HG02870 (cell line): Measurements from ENCODE around the gene PKD2L2.
"Not testable (repeated sequence)": the region's sequence is repeated elsewhere in the genome, so short reads cannot be mapped to it uniquely, and the experiment has no call there.

Source experiments
- ATAC-seq: cut with Tn5 transposase; IDR thresholded peaks from one replicate; pipeline ENCODE4 v1.9.1; 2021; ENCODE audit warnings: mild to moderate bottlenecking, moderate library complexity; ENCODE audit not compliant: unreplicated experiment

Gene PKD2L2

DNA sequence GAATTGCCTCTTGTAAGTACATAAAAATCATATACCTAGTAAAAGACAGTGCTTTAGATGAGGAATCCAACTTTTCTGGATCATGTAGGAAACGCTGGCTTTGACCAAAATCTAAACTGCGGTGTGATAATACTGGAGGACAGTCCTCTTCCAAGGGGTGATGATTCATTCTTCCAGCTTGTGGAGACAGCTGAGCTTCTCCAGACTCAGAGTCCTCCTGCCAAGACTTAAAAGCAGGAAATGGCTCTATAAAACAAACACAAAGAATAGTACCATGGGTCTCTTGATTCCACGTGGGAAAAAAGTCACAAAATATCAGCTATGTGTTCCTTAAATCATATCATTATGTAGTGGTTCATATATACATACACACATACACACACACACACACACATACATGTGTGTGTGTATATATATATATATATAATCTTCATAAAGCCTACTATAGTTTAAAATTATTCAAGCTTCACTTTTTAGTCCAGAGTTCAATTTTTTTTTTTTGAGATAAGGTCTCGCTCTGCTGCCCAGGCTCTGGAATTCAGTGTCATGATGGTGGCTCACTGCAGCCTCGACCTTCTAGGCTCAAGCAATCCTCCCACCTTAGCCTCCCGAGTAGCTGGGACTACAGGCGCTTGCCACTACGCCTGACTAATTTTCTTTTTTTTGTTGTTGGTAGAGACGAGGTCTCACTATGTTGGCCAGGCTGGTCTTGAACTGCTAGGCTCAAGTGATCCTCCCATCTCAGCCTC lies 65.0 kb downstream of the PKD2L2 start:
- no peak for ATAC-seq

DNA sequence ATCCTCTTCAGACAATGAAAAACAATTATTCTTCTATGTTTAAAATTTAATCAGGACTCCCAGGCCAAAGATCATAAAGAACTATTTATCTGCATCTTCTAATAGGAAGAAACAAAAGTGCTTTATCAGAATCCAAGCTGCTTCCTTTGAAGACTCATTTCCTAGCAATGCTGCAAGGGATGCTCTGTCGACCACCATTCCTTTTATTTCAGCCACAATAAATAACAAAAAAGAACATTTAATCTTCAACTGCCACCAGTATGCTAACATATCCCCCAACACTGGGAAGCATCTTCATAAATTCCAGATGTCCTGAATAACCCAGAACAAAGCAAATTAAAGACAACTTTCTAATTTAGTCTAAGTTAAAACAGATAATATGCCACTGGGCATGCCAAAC lies 68.7 kb downstream of the PKD2L2 start:
- no peak for ATAC-seq

DNA sequence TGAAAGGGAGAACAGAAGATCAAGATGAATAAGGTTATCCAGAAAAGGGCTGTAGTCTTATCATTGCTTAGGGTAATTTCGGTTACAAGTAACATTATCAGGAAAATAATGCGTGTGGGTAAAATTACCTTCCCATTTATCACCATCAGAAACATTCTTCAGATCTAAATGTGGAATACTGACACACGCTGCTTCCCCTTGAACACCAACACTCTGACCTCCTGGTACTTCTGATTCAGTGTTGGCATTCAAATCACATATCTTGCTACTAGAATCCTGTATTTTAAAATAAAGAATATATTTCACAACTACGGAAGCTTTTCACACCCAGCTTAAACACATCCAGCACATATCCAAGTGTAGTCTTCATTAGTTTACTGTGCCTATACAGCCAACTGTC lies 70.2 kb downstream of the PKD2L2 start:
- ATAC-seq = no peak

DNA sequence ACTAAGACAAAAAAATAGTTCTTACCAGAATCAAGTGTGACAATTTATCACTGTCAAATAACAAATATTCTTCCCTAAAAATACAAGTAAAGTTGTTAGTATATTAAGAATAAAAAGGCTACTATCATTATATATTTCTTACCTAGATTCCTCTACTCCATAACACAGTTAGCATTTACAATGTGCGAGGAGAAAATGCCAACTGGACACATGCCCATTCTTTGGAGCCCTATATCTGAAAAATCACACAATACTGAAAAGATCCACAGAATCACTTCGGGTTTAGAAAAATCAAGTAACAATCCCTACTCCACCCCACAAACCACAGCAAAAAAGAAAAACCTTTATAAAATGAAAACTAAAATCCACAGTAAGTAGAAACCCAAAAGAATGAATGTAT lies 70.9 kb downstream of the PKD2L2 start:
- no peak for ATAC-seq

DNA sequence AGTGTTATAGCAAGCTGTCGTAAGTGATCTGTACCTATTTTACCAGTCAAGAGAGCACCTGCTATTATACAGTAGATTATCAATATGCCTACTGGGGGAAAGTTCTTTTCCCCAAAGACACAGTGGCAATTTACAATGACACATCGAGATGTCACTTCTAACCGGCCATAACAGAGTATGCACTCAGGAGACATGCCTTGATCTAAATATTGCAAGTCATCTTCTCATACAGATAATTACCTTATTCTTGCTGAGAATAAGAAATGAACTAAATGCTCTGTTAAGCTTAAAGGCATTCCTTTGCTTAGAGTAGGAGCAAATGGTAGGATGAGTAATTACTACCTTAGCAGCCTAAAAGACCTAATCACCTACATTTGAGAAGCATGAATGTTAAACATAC lies 71.6 kb downstream of the PKD2L2 start:
- no peak for ATAC-seq

DNA sequence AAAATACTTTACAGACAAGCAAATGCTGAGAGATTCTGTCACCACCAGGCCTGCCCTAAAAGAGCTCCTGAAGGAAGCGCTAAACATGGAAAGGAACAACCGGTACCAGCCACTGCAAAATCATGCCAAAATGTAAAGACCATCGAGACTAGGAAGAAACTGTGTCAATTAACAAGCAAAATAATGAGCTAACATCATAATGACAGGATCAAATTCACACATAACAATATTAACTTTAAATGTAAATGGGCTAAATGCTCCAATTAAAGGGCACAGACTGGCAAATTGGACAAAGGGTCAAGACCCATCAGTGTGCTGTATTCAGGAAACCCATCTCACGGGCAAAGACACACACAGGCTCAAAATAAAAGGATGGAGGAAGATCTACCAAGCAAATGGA lies 81.1 kb downstream of the PKD2L2 start:
- ATAC-seq = not testable (repeated sequence)

DNA sequence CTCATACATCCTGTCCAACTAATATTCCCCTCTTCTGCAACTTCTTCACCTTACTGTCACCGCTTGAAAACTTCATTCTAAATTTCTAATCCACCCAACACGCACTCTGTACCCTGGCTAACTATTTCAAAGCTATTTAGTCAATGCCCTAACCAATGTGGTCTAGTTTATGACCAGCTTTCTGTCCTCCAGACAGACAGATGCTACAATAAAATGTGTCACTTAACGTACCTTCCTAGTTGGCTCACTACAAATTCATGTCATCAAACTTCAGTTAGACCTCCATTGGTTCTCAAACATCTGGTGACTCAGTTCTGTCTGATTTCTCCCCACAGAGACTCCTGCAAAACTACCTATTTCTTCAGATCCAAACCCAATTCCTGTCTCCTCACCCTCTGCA lies 86.0 kb downstream of the PKD2L2 start:
- no peak for ATAC-seq

DNA sequence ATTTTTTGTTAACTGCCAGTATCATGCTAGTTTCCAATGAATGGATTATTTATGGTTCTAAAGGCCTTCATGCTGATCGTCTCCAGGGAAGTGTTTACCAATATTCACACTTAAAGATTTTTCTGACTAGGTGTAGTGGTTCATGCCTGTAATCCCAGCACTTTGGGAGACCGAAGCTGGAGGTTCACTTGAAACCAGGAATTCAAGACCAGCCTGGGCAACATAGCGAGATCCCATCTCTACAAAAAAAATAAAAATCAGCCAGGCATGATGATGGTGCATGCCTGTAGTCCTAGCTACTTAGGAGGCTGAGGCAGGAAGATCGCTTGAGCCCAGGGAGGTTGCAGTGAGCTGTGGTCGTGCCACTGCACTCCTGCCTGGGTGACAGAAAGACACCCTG lies 100.2 kb downstream of the PKD2L2 start:
- ATAC-seq = no peak
